Fibroblast of skin of right biceps (primary cell): Measurements from ENCODE around the gene RAB30.
A peak's percentile ranks its signal among the peaks of the same experiment; 100 is the strongest.

Experiments
- DNase-seq: peaks from one replicate; pipeline ENCODE4 v3.0.0-alpha.2; 2013

Gene RAB30

DNA sequence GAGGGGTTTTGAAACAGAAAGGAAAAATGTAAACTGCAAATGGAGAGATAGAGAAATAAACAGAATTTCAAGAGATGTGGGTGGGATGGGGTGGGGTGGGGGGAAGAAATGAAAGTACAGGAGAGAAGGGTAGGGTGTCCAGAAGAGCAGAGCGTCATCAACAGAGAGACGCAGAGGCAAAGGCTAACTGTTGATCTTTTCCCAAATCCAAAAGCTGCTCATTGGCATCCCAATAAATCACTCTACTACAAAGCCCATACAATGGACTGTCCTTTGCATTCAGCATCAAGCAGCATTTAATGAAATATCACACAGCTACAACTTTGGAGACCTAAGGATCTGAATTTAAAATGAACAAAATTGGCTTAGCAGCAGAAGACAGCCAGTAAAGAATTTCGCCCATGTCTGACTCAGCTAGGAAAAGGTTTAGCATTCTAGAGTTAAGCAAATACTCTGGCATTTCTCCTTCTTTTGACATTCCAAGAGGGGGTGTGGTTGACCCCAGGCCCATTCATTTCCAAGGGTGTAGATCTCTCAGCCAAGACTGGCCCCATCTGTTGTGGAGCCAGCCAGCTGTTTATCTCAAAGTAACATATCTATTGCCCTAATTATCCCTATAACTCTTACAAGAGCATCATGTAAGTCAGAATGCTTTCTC is 1.5 kb downstream of the RAB30 start:
- peak; percentile 73 for DNase-seq

- DNase-seq = no peak
Observed at GRCh38 chr11:83069441-83070043, 2.2 kb downstream of the RAB30 start.

- DNase-seq = no peak
Observed at GRCh38 chr11:83068568-83068967, 3.1 kb downstream of the RAB30 start.

DNA sequence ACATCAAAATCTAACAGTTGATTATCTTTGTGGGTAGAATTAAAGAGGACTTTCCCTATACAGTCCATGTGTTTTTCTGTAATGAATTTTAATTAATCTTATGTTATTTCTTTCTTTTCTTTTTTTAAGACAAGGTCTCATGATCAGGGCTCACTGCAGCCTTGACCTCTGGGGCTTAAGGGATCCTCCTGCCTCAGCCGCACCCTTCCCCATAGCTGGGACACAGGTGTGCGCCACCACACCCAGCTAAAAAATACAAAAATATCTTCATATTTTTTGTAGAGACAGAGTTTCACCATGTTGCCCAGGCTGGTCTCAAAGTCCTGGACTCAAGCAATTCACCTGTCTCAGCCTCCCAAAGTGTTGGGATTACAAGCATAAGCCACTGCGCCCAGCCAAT is 7.7 kb downstream of the RAB30 start:
- no peak for DNase-seq

DNA sequence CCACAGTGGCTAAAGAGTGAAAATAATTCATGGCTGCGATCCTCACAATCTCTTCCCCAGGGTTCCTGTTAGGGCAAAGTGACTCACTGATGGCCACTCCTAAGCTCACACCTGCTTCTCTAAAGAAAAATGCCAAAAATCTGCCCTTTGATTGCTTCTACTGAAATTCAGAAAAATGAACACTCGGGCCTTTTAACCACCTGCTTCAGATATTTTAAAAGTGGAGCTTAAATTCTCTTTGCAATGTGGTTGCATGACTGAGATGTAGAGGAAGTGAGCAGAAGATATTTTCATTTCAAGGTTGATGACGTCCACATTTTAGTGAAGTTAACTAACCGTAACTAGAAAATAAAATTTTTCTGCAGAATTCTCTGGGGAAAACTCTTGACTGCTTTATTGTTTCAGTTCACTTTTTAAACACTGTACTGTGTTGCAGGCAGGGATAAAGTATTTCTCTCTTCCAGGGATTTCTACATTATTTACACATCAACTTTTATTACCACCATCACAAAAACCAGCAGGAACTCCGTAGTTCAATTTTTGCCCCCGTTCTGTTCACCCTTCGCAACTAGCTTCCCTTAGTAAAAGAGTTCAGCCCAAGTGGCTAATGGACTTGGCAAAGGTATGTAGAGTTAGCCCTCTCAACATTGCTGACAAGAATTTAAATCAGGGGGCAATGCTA is 8.5 kb downstream of the RAB30 start:
- peak; percentile 65 for DNase-seq

- DNase-seq = no peak
Observed at GRCh38 chr11:83061883-83062282, 9.8 kb downstream of the RAB30 start.

DNA sequence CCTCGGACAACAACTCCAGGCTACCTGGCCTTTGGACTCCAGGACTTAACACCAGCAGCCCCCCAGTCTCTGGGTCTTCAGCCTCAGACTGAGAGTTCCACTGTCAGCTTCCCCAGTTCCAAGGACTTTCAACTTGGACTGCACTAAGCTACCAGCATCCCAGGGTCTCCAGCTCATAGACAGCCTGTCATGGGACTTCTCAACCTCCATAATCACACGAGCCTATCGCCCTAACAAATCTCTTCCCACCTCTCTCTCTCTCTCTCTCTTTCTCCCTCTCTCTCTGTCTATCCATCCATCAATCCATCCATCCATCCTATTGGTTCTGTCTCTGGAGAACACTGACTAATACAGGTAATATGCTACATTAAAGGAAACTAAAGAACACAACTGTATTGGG is 10.7 kb downstream of the RAB30 start:
- DNase-seq = no peak

DNA sequence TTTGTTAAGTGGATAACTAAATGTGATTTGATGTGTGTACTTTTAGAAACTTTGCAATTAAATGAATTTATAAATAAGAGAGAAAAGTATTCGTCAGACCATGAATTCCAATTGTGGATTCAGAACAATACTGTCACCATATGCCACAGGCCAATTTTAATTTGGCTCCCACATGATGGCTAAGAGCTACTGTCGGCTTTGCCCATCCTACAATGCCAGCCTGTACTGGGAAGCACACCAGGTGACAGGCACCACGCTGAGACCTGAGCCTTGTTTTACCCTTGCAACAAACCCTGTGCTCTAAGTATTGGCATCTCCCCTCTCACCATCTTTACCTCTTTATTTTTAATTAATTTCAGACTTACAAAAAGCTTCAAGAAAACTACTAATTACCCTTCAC is 14.0 kb downstream of the RAB30 start:
- DNase-seq = no peak

DNA sequence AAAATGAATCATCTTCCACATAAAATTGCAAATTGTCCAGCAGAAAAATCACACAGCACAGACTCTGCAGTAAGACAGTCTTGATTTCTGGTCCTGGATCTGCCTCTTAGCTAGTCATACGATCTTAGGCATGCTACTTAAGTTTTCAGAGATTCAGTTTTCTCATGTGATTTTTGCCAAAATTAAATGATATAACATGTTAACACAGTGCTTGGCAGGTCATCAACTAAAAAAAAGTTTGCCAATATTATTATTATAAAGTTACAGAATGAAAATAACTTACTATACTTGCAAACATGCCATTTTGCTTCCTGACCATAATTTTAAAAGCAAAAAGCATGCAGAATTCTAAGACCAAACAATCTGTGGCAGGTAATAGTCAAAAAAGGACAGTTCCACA is 15.1 kb downstream of the RAB30 start:
- no peak for DNase-seq

GRCh38 chr11:83056204-83056603 is 15.5 kb downstream of the RAB30 start:
- no peak for DNase-seq

GRCh38 chr11:83054904-83055380 is 16.8 kb downstream of the RAB30 start:
- DNase-seq = no peak

DNA sequence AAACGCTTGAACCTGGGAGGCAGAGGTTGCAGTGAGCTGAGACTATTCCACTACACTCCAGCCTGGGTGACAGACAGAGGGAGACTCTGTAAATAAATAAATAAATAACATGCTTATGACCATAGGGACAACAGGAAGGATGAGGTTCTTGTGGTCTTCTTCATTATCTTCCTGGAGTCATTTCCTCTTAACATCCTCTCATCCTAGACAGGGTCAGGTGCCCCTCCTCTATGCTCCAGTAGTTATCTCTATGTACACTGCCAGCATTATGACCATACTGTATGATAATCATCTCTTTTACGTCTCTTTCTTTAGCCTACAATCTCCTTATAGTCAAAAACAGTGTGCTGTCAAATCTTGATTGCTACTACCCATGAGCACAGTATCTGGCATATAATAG is 17.7 kb downstream of the RAB30 start:
- DNase-seq = no peak

DNA sequence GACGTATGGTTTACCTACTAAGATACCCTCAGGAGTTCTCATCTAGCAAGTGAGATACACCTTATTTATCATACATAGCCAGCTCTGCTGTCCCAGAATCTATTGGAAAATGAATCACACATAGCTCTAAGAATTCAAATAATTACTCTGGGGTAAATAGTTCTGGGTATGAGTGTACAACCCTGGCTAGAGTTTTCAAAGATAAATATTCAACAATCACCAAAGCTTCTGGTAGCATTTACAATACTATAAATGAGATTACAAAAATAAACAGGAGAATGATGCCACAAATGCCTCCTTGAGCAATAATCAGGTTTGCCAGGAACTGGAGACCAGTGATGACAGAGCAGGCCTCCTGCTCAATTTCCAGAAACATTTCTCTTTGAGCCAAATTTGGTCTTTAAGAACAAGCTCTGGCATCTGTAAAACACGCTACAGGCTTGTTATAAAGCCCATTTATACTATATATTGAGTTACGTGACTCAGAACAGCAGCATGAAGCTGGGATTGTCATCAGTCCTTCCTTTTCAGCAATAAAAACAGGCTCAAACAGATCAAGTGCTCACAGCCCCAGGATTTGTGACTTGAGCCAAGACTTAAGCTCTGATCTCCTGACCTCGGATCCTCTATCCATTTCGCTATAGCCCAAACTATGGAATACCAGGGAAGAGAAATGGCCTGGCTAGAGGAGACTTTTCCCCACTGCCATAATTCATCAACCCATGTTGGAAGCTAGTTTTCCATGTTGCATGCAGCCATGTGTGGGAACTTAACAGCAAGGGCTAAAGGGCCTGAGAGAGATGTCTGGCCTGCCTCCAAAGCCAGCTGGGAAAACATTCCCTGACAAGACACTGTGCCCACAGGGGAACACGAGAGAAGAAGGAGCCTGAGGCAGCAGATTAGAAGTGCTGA is 19.7 kb downstream of the RAB30 start:
- DNase-seq = peak; percentile 98

- DNase-seq = peak; percentile 30
Observed at GRCh38 chr11:83047515-83048225, 24.0 kb downstream of the RAB30 start.

- DNase-seq = peak; percentile 59
Observed at GRCh38 chr11:83046621-83047172, 25.0 kb downstream of the RAB30 start.

DNA sequence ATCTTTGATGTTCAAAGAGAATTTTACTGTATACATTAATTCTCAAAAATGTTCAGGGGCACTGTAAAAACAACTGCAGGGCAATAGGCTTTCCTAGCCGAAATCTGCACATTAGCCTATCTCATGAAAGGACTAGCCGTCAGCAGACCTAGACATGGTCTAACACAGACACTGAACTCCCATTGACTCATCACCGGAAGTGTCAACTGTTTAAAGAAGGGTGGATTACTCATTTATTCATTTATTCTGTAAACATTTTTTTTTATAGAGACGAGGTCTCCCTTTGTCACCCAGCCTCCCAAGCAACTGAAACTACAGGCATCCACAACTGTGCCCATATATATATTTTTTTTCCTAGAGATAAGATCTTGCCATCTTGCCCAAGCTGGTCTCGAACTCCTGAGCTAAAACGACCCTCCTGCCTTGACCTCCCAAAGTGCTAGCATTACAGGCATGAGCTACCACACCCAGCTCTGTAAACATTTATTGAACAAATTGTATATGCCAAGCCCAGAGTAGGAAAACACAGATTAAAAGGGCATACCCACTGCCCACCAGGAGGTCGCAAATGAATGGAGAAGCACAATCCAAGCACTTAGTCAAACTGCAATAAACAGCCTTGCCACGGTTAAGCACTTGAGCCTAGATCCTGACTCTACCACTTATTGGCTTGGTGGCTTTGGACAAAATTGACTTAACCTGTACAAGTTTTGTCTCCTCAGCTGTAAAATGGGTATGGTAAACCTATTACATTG is 26.6 kb downstream of the RAB30 start:
- DNase-seq = peak; percentile 79

DNA sequence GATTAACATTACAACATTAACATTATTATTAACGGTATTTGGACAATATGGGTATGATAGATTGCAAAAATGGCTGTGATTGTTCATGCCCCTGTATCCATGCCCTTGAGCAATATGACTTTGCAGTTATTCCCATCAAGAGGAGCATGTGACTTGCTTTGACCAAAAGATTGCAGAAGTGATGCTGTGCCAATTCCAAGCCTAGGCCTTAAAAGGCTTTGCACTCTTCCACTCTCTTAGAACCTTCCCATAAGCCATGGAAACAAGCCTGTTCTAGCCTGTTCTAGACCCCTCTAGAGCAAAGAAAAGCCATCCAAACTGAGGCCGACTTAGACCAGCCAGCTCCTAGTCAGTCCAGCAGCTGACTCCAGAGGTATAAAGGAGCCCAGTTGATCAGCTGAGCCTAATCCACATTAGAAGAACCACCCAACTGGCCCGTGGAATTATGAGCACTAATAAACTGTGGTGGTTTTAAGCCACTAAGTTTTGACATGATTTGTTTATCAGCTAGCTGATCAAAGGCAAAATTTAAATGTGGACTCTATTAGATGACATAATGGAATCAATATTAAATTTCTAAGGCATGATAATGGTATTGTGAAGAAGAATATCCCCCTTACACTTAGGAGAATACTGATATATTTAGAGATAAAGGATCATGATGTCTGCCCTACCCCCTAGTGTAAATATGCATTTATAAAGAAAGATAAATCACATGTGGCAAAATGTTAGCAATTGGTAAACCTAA is 28.6 kb downstream of the RAB30 start:
- no peak for DNase-seq

- no peak for DNase-seq
Observed at GRCh38 chr11:83041126-83041525, 30.6 kb downstream of the RAB30 start.

- no peak for DNase-seq
Observed at GRCh38 chr11:83039566-83039965, 32.1 kb downstream of the RAB30 start.

GRCh38 chr11:83037877-83038276 is 33.8 kb downstream of the RAB30 start:
- peak; percentile 87 for DNase-seq

DNA sequence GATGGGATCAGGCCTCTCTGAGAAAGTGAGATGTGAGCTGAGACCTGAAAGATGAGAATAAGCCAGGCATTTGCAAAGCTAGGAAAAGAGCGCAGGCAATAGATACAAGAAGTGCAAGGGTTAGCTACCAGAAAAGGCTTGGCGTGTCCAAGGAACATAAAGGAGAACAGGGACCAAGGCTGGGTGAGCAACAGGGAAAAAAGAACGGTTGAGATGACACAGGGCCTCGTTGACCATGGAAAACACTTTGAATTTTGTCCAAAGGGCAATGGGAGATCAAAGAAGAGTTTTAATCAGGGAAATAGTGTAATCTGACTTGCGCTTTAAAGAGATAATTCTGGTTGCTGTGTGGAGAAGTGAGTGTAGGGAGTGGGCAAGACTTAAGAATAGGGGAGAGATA is 35.0 kb downstream of the RAB30 start:
- DNase-seq = no peak
